Stimulated activated CD4-positive, alpha-beta T cell treated with anti-CD3 and anti-CD28 coated beads, Interleukin-1b, Interleukin-23, amount 100 ng/mL, for 1 hour (primary cell): ENCODE results near the gene ARFGEF2.

Source experiments
- DNase-seq, 2 donors: peaks; one replicate each; pipeline ENCODE4 v3.0.0-alpha.2; 2020; ENCODE audit warnings: low read depth in 2 of 2

ARFGEF2 gene

DNA sequence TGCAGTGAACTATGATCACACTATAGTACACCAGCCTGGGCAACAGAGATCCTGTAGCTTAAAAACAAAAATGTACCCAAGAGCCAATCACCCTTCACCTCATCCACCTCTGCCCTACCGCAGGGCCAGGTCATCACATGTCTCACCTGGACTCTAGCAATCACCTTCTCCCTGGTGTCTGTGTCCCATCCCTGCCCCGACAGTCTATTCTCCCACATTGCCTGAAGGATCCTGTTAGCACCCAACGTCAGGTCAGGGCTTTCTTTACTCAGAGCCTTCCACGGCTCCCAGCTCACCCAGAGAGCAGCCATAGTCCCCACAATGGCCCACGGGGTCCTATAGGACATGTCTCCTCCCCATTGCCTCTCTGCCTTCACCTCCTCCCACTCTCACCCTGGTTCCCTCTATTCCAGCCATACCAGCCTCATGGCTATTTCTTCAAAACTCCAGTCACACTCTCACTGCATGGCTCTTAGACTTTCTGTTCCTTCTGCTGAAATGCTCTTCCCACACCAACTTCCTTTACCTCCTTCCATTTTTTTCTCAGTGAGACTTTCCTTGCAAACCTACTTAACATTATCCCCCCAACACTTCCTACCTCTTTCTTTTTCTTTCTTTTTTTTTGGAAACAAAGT is 22.5 kb upstream of the ARFGEF2 start:
- no peak for DNase-seq

DNA sequence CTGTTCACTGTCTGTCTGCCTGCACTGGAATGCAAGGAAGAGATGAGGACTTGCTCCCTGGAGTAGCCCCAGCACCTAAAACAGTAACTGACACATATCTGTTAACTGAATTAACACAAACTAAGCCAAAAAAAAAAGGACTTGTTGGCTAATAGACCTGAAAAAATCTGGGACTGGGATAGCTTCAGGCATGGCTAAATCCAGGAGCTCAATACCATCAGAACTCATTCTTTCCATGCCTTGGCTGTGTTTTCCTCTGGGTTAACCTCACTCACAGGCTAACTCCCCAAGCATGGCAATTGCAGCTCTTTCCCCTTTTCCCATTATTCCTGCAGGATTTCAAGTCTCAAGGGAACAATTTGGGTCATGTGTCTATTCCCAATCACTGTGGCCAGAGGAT is 21.6 kb upstream of the ARFGEF2 start:
- DNase-seq: no peak

DNA sequence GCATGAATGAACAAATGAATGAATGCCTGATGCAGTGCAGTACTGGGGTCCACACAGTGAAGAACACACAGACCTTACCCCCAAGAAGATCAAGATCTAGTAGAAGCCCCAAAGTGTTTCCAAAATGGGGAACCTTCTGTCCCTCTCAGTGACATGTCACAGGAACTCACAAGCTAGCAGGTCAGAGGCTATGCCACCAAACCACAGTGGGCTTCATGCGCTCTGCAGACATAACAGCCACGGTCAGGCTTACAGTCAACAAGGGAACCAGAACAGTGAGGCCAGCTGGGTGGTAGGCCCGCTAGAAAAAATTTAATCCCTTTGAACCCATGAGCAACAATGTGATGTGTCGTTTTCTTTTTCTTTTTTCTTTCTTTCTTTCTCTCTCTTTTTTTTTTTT is 20.2 kb upstream of the ARFGEF2 start:
- DNase-seq: no peak

GRCh38 chr20:48903705-48904104 is 17.8 kb upstream of the ARFGEF2 start:
- no peak for DNase-seq

GRCh38 chr20:48904566-48905296 is 16.8 kb upstream of the ARFGEF2 start:
- DNase-seq: peak; percentile 20 to 40

- no peak for DNase-seq
Observed at GRCh38 chr20:48905297-48905647, 16.2 kb upstream of the ARFGEF2 start.

DNA sequence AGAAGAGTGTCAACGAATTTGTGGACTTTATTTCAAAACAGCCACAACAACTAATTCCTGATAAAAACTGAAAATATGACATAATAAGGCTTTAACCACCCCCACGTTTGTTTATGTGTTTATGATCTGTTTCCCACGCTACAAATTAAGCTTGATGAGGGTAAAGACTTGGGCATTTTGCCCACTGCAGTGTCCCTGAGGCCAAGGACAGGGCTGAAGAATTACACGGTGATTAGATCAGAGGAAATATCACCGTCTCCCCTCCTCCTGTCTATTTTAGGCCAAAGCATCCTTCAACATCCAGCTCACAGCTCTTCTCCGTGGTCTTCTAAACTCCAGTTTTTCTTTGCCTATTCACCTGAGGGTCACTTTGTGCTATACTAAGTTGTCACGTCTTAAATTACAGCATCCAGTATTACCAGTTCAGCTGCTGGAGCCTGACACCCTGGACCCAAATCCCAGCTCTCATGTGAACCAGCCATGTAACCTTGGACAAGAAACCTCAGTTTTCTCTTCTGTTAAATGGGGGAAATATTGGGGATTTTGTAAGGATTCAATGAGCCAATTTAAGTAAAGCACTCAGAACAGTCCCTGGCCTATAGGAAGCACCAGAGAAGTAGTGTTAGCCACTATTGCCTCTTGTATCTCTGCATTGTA is 15.2 kb upstream of the ARFGEF2 start:
- DNase-seq: no peak

- DNase-seq: no peak
Observed at GRCh38 chr20:48908656-48909319, 12.7 kb upstream of the ARFGEF2 start.

DNA sequence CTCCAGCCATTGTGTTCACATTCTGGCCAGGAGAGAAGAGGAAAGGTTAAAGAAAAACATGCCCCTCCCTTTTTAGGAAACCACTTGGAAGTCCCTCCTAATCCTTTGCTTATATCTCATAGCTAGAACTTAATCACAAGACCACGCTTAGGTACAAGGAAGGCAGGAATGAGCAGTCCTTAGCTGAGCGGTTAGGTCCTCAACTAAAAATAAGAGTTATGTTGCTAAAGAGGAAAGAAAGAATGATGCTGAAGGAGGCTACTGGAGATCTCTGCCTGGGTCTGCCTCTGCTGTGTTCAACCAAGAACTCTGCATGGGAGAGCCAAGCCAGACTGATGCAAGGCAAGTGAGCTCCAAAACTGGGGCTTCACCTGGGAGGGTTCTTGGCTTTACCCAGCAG is 11.6 kb upstream of the ARFGEF2 start:
- no peak for DNase-seq

DNA sequence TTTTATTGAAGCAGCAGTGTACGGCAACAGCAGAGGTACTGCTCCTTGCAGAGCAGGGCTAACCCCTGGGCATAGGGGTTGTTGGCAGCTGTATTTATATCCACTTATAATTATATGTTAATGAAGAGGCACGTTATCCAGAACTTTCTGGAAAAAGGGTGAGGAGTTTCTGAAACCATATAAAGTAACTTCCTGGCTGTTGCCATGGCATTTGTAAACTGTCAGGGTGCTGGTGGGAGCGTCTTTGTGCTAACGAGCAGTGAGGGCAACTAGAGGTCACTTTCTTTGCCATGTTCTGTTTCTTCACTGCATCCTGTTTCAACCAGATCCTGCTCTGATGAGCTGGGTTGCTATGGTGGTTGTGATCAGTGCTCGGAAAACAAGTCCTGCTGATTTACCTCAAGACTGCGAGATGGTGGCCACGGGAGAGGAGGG is 11.1 kb upstream of the ARFGEF2 start:
- no peak for DNase-seq

- no peak for DNase-seq
Observed at GRCh38 chr20:48912065-48912464, 9.4 kb upstream of the ARFGEF2 start.

DNA sequence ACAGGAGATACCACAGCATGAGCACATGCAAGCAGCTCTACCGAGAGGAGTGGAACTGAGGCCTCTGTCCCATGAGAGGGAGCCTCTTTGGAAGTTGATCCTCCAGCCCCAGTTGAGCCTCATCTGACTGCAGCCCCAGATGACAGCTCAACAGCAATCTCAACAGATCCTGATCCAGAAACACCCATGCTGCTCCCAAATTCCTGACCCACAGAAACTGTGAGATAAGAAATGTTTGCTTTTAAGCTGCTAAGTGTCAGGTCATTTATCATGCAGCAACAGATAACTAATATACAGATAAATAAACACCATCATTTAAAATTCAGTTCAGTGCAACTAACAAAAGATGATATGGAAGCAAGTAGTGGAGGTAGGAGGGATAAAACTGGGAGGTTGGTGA is 4.8 kb upstream of the ARFGEF2 start:
- no peak for DNase-seq

- no peak for DNase-seq
Observed at GRCh38 chr20:48919336-48919881, 2.1 kb upstream of the ARFGEF2 start.

- no peak for DNase-seq
Observed at GRCh38 chr20:48919882-48920526, 1.5 kb upstream of the ARFGEF2 start.

- no peak for DNase-seq
Observed at GRCh38 chr20:48920527-48921167, 864 bp upstream of the ARFGEF2 start.

GRCh38 chr20:48921883-48922820 is 641 bp downstream of the ARFGEF2 start:
- peak in 1 of 2 donors; percentile 10 for DNase-seq

GRCh38 chr20:48923149-48923718 is 1.7 kb downstream of the ARFGEF2 start:
- DNase-seq: no peak

GRCh38 chr20:48924756-48925109 is 3.2 kb downstream of the ARFGEF2 start:
- DNase-seq: no peak

DNA sequence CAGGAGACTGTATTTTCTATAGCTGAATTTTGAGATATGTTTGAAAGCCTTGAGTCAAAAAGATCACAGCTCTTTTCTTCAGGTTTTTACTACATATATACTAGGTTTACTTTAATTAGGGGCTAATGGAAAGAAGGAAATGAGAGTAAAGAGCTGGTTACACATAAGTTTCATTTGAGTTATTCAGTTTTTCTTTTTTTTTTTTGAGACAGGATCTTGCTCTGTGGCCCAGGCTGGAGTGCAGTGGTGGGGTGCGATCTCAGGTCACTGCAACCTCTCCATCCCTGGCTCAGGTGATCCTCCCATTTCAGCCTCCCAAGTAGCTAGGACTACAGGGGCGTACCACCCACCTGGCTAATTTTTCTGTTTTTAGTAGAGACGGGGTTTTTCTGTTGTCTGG is 4.8 kb downstream of the ARFGEF2 start:
- no peak for DNase-seq

- DNase-seq: no peak
Observed at GRCh38 chr20:48926821-48927220, 5.3 kb downstream of the ARFGEF2 start.
